ENCODE measurements around the gene OR8D1.

GRCh38 chr11:124310721-124311120 is 3.0 kb downstream of the OR8D1 start:
- TF ChIP-seq, protein P1, sequence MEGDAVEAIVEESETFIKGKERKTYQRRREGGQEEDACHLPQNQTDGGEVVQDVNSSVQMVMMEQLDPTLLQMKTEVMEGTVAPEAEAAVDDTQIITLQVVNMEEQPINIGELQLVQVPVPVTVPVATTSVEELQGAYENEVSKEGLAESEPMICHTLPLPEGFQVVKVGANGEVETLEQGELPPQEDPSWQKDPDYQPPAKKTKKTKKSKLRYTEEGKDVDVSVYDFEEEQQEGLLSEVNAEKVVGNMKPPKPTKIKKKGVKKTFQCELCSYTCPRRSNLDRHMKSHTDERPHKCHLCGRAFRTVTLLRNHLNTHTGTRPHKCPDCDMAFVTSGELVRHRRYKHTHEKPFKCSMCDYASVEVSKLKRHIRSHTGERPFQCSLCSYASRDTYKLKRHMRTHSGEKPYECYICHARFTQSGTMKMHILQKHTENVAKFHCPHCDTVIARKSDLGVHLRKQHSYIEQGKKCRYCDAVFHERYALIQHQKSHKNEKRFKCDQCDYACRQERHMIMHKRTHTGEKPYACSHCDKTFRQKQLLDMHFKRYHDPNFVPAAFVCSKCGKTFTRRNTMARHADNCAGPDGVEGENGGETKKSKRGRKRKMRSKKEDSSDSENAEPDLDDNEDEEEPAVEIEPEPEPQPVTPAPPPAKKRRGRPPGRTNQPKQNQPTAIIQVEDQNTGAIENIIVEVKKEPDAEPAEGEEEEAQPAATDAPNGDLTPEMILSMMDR (IDR thresholded peaks at IDR 0.05), result no peak
- TF ChIP-seq TEAD4 (CRISPR knock-in tag; IDR thresholded peaks at IDR 0.05) (no peak), NR3C1 (CRISPR knock-in tag; conservative IDR thresholded peaks at IDR 0.05; ENCODE audit: low read depth) (no peak), ZNF416 (CRISPR knock-in tag; IDR thresholded peaks at IDR 0.05) (no peak), FOXK1 (CRISPR knock-in tag; IDR thresholded peaks at IDR 0.05) (no peak)
